AG09309 (cell line): Measurements from ENCODE around the gene GGN.

Experiments used
- DNase-seq: peaks from one replicate; pipeline ENCODE4 v3.0.0-alpha.2; 2010; ENCODE audit warnings: low read depth
- H3K4me3 ChIP-seq: 2 replicates; pipeline ENCODE4 v1.5.1; 2011; ENCODE audit warnings: mild to moderate bottlenecking, low read depth, low read length, moderate library complexity; ENCODE audit not compliant: control insufficient read depth
- TF ChIP-seq, protein P1 (sequence below): IDR thresholded peaks from 2 replicates; pipeline ENCODE4 v1.5.1; 2011; ENCODE audit warnings: mild to moderate bottlenecking, low read depth, low read length, inconsistent platforms; ENCODE audit not compliant: insufficient read depth, control insufficient read depth; ENCODE audit errors: missing control alignments

Gene GGN

DNA sequence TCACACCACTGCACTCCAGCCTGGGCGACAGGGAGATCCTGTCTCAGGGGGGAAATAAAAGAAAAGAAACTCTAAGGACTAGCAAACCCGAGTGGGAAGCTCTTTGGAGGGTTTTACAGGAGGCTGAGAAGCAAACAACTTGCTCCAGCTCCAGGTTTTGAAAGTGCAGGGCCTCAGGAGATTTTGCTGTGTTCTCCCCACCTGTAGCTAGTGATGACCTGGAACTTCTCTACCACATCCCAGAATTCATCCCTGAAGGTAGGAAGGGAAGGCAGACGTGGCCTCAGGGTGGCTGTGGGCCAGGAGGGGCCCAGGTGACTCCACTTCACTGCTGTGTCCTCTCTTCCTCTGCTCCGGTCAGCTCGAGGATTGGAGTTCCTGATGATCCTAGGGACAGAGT lies 29.8 kb downstream of the GGN start:
- H3K4me3 ChIP-seq: no peak overlapping the region
- TF ChIP-seq, protein P1, sequence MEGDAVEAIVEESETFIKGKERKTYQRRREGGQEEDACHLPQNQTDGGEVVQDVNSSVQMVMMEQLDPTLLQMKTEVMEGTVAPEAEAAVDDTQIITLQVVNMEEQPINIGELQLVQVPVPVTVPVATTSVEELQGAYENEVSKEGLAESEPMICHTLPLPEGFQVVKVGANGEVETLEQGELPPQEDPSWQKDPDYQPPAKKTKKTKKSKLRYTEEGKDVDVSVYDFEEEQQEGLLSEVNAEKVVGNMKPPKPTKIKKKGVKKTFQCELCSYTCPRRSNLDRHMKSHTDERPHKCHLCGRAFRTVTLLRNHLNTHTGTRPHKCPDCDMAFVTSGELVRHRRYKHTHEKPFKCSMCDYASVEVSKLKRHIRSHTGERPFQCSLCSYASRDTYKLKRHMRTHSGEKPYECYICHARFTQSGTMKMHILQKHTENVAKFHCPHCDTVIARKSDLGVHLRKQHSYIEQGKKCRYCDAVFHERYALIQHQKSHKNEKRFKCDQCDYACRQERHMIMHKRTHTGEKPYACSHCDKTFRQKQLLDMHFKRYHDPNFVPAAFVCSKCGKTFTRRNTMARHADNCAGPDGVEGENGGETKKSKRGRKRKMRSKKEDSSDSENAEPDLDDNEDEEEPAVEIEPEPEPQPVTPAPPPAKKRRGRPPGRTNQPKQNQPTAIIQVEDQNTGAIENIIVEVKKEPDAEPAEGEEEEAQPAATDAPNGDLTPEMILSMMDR: no peak
- no peak for DNase-seq

GRCh38 chr19:38355728-38356725 lies 31.8 kb downstream of the GGN start:
- no peak overlapping the region for H3K4me3 ChIP-seq
- TF ChIP-seq, protein P1: no peak
- DNase-seq: no peak

GRCh38 chr19:38352611-38353010 lies 35.2 kb downstream of the GGN start:
- TF ChIP-seq, protein P1: no peak
- no peak overlapping the region for H3K4me3 ChIP-seq
- no peak for DNase-seq

GRCh38 chr19:38351865-38352395 lies 35.9 kb downstream of the GGN start:
- TF ChIP-seq, protein P1: no peak
- no peak for DNase-seq

DNA sequence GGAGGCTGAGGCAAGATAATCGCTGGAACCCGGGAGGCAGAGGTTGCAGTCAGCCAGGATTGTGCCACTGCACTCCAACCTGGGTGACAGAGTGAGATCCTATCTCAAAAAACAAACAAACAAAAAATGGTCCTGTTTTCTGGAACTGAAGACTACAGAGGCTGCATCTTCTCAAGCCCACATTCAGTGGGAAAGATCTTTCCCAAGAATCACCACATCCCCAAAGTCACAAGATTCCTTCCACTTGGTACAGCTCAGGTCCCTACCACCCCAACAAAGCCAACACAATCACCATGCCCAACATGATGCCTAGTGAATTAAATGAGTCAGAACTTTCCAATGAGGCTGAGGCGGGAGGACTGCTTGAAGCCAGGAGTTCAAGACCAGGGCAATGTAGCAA lies 37.0 kb downstream of the GGN start:
- TF ChIP-seq, protein P1: no peak
- H3K4me3 ChIP-seq: no peak overlapping the region
- DNase-seq: no peak

More at GRCh38 chr19:38351865-38352395, 35.9 kb downstream of the GGN start:
- no peak overlapping the region for H3K4me3 ChIP-seq

DNA sequence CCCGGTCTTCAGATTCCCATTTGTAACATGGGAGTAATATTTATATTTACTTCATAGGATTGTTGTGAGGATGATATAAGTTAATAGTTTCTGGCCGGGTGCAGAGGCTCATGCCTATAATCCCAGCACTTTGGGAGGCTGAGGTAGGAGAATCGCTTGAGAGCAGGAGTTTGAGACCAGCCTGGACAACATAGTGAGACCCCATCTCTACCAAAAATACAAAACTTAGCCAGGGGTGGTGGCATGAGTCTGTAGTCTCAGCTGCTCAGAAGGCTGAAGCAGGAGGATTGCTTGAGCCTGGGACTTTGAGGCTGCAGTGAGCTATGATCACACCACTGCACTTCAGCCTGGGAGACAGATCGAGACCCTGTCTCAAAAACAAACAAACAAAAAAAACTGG lies 41.0 kb downstream of the GGN start:
- TF ChIP-seq, protein P1: no peak
- DNase-seq: no peak
- no peak overlapping the region for H3K4me3 ChIP-seq
